Measurements from ENCODE around the gene CAMK2D. TPM values are rescaled to one million over a fixed set of nuclear protein-coding genes. Genes with fewer than 3 reads are reported as not detected.

The CAMK2D gene
- total RNA-seq, 4 donors from 2014 or later, result 48.2 to 66.2 (median 51.2) TPM

DNA sequence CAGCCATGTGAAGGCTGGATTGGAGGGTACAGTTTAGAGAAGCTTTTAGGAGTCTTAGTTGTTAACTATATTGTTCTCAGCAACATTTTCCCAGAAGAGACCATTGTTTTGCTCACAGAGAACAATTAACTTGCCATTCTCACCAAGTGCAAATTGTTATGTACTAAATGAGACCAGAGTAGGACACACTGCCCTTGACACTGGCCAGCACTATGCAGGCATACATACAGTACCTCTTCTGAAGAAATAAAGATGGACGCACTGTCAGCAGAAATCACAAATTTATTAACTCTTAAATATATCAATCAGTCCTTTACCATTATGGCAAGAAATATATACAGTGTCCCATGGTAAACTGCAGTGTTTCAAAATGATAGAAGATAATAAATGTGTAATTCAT lies 309.4 kb downstream of the CAMK2D start:
- peaks cover 27 to 72% (median 61%) of the 10 kb centered on the region in 4 donors for H3K4me1 ChIP-seq
- H3K27ac ChIP-seq (replicated peaks in 1 of 4), result peak overlapping the region; percentile 63 to 79 (median 68)
- no peak overlapping the region for H3K4me3 ChIP-seq
- H3K36me3 ChIP-seq, result peaks cover 0 to 16% (median 6%) of the 10 kb centered on the region in 4 donors
- DNase-seq (ENCODE audit: extremely low spot score), result no peak
- intact Hi-C loops (cut with DNase I), result loop anchor here (10.0 kb wide), 1 partner anchor 313 kb away; the partner anchor contains the start of gene CAMK2D
- TF ChIP-seq POLR2A (IDR thresholded peaks at IDR 0.05; ENCODE audit: low read depth) (no peak), POLR2AphosphoS5 (IDR thresholded peaks at IDR 0.05) (no peak)
- TF ChIP-seq, protein P1, sequence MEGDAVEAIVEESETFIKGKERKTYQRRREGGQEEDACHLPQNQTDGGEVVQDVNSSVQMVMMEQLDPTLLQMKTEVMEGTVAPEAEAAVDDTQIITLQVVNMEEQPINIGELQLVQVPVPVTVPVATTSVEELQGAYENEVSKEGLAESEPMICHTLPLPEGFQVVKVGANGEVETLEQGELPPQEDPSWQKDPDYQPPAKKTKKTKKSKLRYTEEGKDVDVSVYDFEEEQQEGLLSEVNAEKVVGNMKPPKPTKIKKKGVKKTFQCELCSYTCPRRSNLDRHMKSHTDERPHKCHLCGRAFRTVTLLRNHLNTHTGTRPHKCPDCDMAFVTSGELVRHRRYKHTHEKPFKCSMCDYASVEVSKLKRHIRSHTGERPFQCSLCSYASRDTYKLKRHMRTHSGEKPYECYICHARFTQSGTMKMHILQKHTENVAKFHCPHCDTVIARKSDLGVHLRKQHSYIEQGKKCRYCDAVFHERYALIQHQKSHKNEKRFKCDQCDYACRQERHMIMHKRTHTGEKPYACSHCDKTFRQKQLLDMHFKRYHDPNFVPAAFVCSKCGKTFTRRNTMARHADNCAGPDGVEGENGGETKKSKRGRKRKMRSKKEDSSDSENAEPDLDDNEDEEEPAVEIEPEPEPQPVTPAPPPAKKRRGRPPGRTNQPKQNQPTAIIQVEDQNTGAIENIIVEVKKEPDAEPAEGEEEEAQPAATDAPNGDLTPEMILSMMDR (IDR thresholded peaks at IDR 0.05), result no peak
- H3K9me3 ChIP-seq, result peaks cover 0 to under 1% (median under 1%) of the 10 kb centered on the region in 4 donors
- WGBS, result 96% methylated on average over 1 of the region's 1 CpG
- H3K27me3 ChIP-seq, result no peaks in the 10 kb centered on the region

DNA sequence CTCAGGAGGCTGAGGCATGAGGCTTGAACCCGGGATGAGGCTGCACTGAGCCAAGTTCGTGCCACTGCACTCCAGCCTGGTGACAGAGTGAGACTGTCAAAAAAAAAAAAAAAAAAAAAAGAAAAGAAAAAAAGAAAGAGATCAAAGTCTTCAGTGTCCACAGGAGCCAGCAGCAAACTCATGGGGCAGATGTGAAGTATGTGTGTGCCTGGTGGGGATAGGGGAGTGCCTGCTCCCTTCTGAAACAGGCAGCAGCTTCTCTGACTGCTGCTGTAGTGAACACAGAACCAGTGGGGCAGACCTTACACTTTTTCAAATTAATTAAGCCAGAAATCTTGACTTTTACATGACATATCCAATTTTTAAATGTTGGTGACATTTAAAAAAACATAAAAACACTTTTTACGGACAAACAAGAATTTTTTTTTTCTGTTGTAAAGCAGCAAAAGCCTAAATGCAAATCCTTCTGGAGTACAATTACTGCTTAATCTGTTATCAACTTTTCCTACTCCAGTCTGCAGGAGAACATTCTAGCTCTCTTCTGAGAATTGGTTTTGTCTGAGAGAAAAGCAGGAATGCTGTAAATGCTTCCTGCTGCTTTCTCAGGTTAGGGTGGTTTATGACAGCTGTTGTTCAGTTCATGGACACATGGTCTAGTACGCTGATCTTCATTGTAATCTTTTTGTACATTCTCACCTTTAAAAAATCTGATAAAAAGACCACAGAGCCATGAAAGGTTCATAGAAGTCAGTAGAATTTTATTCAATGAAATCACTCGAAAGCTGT lies 311.1 kb downstream of the CAMK2D start:
- H3K27me3 ChIP-seq, result no peaks in the 10 kb centered on the region
- H3K4me3 ChIP-seq, result no peak overlapping the region
- intact Hi-C loops (cut with DNase I), result loop anchor here (10.0 kb wide), 1 partner anchor 314 kb away; the partner anchor contains the start of gene CAMK2D
- WGBS, result 87% methylated on average over 5 of the region's 5 CpGs
- H3K27ac ChIP-seq (replicated peaks in 1 of 4), result peak overlapping the region; percentile 62 to 79 (median 64)
- H3K4me1 ChIP-seq, result peaks cover 27 to 82% (median 74%) of the 10 kb centered on the region in 4 donors
- peaks cover 0 to 2% (median 0%) of the 10 kb centered on the region in 4 donors for H3K36me3 ChIP-seq
- no peak for DNase-seq (ENCODE audit: extremely low spot score)
- TF ChIP-seq POLR2A (IDR thresholded peaks at IDR 0.05; ENCODE audit: low read depth) (no peak), POLR2AphosphoS5 (IDR thresholded peaks at IDR 0.05) (no peak), EP300 (IDR thresholded peaks at IDR 0.05) (no peak)
- TF ChIP-seq, protein P1 (IDR thresholded peaks at IDR 0.05), result no peak
- peaks cover 0 to 5% (median 2%) of the 10 kb centered on the region in 4 donors for H3K9me3 ChIP-seq

DNA sequence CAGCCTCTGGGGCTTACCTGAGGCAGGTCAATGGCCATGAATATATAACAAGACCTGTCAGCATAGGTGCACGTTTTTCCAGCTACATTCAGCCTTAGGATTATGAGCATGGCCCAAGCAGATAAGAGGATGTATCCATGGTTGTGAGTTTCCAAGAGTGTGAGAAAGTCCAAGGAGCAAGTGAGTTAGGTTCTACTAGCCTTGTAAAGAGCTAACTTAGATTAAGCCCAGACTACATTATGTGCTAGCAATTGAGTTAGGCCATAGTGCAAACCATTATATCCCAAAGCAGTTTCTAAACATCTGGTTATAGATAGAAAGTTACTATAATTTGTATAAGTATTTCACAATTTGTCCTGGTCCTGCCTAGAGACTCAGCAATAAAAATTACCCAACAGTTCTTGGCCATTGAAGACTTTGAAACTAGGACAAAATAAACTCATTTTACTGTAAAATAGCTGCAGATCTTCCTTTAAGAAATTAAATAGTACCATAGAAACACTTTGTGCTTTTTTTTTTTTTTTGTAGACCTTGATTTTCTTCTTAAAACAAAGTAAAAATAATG lies 312.0 kb downstream of the CAMK2D start:
- no peak for DNase-seq (ENCODE audit: extremely low spot score)
- H3K36me3 ChIP-seq, result no peaks in the 10 kb centered on the region
- H3K27me3 ChIP-seq, result no peaks in the 10 kb centered on the region
- H3K4me1 ChIP-seq, result peaks cover 33 to 89% (median 79%) of the 10 kb centered on the region in 4 donors
- WGBS, result 91% methylated on average over 1 of the region's 1 CpG
- H3K9me3 ChIP-seq, result peaks cover 0 to 5% (median 2%) of the 10 kb centered on the region in 4 donors
- no peak overlapping the region for H3K4me3 ChIP-seq
- intact Hi-C loops (cut with DNase I), result no loop called here
- TF ChIP-seq POLR2A (IDR thresholded peaks at IDR 0.05; ENCODE audit: low read depth) (no peak), EP300 (IDR thresholded peaks at IDR 0.05) (no peak), POLR2AphosphoS5 (IDR thresholded peaks at IDR 0.05) (no peak)
- TF ChIP-seq, protein P1 (IDR thresholded peaks at IDR 0.05), result no peak
- H3K27ac ChIP-seq (replicated peaks in 1 of 4), result peak overlapping the region; percentile 53 to 79 (median 64)

DNA sequence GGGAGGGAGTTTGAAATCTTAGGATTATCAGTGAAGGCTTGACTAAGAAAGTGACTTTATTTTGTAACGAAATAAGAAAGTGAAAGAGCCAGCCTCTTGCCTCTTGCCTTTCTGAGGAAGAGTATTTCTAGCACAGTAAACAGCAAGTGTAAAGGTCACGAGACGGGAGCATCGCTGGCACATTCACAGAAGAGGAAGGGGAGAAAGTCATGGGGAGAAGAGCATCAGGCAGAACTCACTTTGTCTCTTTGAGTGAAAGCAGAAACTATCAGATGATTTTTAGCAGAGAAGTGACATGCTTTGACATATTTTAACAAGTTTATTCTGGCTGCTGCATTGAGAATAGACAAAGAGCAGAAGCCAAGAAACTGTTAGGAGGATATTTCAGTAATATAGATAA lies 313.8 kb downstream of the CAMK2D start:
- Histone ChIP-seq H3K36me3 (no peaks in the 10 kb centered on the region), H3K9me3 (peaks cover 0 to 5% (median 2%) of the 10 kb centered on the region in 4 donors), H3K4me1 (peaks cover 30 to 79% (median 71%) of the 10 kb centered on the region in 4 donors), H3K4me3 (peak overlapping the region in 1 of 4 donors; percentile 11), H3K27ac (replicated peaks in 1 of 4) (peak overlapping the region; percentile 53 to 79 (median 58)), H3K27me3 (no peaks in the 10 kb centered on the region)
- intact Hi-C loops (cut with DNase I), result no loop called here
- no peak for TF ChIP-seq POLR2A (IDR thresholded peaks at IDR 0.05; ENCODE audit: low read depth)
- no peak for TF ChIP-seq EP300 (IDR thresholded peaks at IDR 0.05)
- TF ChIP-seq POLR2AphosphoS5 (IDR thresholded peaks at IDR 0.05), result peak in 1 of 2 donors; percentile 35
- DNase-seq (ENCODE audit: extremely low spot score), result no peak
- 23% methylated on average over 4 of the region's 4 CpGs for WGBS

DNA sequence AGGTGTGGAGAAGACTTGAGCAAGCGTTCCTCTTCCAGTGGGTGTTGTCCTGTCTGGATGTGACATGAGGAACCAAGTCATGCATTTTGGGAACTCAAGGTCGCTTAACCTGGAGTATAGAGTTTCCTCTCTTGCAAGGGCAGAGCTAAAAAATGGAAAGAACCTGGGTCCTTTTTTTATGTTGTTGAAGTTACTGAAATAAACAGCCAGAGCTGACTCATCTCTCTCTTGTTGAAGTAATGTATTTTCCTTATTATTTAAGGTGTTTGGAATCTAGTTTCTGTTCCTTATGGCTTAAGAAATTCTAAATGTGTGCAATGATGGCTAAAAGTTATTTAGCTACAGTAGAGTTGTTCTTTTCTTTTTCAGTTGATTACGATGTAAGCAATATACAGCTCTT lies 314.5 kb downstream of the CAMK2D start:
- Histone ChIP-seq H3K36me3 (no peaks in the 10 kb centered on the region), H3K27me3 (no peaks in the 10 kb centered on the region), H3K4me3 (no peak overlapping the region), H3K9me3 (peaks cover 0 to 5% (median 2%) of the 10 kb centered on the region in 4 donors), H3K27ac (replicated peaks in 1 of 4) (peak overlapping the region; percentile 53 to 79 (median 58)), H3K4me1 (peaks cover 23 to 72% (median 64%) of the 10 kb centered on the region in 4 donors)
- no peak for DNase-seq (ENCODE audit: extremely low spot score)
- WGBS, result 100% methylated on average over 3 of the region's 3 CpGs
- no peak for TF ChIP-seq EP300 (IDR thresholded peaks at IDR 0.05)
- TF ChIP-seq, protein P1 (IDR thresholded peaks at IDR 0.05), result no peak
- no peak for TF ChIP-seq POLR2AphosphoS5 (IDR thresholded peaks at IDR 0.05)
- no peak for TF ChIP-seq POLR2A (IDR thresholded peaks at IDR 0.05; ENCODE audit: low read depth)
- intact Hi-C loops (cut with DNase I), result no loop called here

Data from esophagus muscularis mucosa (tissue), 4 donors.